Renal cortical epithelial cell (primary cell): ENCODE results near the gene LMAN1. TPM values are rescaled to one million over a fixed set of nuclear protein-coding genes. Genes with fewer than 3 reads are reported as not detected.
A peak's percentile ranks its signal among the peaks of the same experiment; 100 is the strongest.

Experiments used
- DNase-seq: peaks from one replicate; pipeline ENCODE4 v3.0.0-alpha.2; 2011; ENCODE audit warnings: low read depth
- total RNA-seq: library from RNA; depleted of rRNA; stranded (reverse); fragments of >200 nt; gene quantifications from 2 replicates; pipeline ENCODE4 v1.2.3, GENCODE V29; 2014

The LMAN1 gene
- total RNA-seq, 1 donor from 2014 or later = 131 TPM

- DNase-seq = no peak
Observed at GRCh38 chr18:59360381-59360780, 1.3 kb upstream of the LMAN1 start.

DNA sequence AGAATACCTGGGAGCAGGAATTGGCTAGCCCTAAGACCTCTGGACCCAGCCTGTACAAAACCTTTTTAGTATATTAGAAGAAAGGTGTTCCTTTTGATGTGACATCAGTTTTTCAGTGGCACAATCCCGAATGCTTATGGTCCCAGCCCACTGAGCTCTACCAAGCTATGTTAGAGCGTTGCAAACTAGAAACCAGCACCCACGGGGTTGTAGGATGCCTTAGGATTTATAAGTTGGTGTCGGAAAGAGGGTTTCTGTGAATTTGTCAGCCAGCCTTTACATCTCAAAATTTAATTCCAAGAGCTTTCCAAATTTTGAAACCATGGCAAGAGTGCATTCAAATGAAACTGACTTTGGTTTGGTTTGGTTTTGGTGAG, 499 bp upstream of the LMAN1 start:
- DNase-seq = peak; percentile 19

DNA sequence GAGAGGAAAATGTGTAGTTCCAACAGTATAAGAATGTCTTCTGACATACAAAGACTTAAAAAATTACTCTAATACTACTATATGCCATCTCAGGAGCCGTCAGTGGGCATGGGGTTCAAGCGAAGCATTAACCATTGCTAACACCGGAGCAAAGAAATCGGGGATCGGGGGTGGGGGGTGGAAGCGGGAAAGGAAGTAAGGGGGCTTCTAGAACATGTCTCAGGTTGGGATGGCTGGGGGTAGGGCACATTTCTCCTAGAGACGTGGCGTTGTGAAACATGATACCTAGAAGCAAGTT, 702 bp downstream of the LMAN1 start:
- peak; percentile 76 for DNase-seq

DNA sequence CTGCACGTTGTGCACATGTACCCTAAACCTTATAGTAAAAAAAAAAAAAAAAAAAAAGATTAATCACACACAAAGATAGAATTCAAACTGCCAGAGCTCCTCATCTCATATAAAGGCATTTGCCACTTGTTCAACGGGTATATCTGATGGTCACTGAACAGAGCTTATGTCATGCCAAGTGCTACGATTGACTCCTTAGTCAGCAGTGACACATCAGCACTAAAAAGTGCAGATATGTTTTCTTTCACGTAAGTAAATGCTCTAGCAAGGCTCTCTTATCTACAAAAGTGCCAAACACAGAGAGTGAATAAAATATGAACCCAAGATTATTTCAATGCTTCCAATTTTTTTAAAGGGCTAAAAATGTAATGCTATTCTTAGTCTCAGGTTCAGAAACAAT, 1.1 kb downstream of the LMAN1 start:
- DNase-seq = peak; percentile 78

- no peak for DNase-seq
Observed at GRCh38 chr18:59354731-59355130, 4.3 kb downstream of the LMAN1 start.

DNA sequence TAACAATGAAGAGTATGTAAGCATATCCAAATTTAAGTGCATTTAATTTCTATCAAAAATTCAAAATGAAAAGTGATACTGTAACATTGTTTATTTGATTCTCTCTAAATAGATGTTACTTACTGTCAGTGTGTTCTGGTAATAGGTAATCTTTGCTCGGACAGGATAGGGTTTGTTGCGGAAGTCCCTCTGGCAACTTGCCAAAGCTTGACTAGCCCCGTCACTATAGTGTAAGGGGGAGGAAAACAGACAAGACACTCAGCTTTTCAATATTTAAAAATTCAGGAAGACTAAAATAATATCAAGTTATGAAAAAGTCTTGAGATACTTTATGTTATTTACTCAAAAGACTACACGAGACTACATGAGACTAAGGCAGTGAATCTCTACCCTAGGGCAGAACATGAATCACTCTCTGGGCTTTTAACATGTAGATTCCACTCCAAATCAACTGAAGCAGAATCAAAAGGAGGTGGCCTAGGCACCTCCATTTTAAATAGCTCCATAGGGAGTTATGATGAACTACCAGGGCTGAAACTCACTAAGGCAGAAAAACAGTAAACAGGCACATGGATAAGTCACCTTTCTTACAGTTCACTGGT, 5.9 kb downstream of the LMAN1 start:
- no peak for DNase-seq

DNA sequence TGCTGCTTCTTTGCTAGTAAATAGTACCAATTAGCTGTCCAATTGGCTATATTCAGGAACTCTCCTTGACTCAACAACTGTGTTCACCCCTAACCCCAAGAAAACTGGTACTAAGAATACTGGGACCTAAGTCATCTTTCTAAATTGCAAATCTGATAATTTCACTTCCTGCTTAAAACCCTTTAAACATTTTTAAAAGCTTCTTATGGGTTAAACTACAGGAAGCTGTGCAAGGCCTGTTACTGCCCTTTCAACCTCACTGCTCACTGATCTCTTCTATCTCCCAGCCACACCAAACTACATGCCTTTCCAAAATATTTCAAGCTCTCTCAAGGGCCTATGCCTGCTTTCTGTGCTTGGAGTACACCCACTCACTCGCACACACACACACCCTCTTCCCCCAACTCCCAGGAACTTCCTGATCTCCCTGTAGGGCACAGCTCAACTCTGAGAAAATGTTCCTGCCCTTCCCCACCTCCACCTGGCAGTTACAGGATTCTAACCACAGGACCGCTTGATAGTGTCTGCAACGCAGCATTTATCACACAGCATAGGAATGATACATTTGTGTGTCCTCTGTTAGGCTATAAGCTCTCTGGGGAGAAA, 6.7 kb downstream of the LMAN1 start:
- no peak for DNase-seq

GRCh38 chr18:59345556-59345955, 13.5 kb downstream of the LMAN1 start:
- DNase-seq = no peak

GRCh38 chr18:59344996-59345395, 14.1 kb downstream of the LMAN1 start:
- peak; percentile 51 for DNase-seq

DNA sequence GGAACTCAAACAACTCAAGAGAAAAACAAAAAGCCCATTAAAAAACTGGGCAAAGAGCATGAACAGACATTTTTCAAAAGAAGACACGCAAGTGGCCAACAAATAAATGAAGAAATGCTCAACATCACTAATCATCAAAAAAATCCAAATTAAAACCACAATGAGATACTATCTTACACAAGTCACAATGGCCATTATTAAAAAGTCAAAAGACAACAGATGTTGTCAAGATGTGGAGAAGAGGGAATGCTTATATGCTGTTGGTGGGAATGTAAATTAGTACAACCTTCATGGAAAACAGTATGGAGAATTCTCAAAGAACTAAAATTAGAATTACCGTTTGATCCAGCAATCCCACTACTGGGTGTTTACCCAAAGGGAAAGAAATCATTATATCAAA, 15.1 kb downstream of the LMAN1 start:
- no peak for DNase-seq

DNA sequence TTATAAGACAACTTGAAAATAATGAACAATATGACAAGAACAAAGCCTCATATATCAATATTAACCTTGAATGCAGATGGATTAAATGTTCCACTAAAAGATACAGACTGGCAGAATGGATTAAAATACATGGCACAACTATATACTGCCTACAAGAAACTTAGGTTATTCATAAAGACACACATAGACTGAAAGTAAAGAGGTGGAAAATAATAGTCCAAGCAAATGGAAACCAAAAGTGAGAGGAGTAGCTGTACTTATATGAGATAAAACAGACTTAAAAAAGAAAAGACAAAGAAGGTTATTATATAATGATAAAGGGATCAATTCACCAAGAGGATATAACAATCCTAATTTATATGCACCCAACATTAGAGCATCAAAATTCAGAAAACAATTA, 18.2 kb downstream of the LMAN1 start:
- no peak for DNase-seq

- no peak for DNase-seq
Observed at GRCh38 chr18:59340312-59340711, 18.8 kb downstream of the LMAN1 start.

DNA sequence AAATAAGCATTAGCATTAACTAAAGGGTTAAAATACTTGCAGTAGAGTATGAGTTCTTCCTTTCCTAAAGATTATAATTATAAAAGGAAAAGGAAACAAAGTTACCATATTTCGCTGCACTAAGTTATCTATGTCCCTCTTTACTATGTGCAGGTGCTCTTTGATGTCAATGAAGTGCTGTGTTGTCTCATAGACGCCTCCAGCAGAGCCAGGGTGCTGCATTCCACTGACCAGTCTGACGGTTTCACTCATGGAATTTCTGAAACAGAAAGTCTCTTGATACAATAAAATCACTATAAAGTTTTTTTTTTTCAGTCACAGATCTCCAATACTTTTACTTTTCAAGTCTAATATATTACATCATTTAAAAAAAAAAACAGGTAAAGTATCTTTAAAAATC, 26.1 kb downstream of the LMAN1 start:
- no peak for DNase-seq

DNA sequence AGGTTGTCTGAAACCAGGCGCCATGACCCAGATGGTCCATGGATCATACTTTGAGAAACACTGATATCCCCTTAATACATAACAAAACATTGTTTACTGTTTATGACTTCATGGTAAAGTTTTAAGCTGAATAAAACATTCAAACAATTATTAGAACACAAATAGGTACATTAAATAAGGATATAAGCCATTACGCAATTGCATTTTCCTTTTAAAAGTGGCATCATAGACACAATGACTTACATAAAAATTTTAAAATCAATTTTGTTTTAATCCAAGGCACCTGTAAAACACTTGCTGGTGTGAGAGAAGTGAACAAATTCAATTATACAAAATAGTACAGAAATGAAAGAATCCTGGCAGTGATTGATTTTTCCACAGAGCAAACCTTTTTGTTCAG, 30.4 kb downstream of the LMAN1 start:
- no peak for DNase-seq

DNA sequence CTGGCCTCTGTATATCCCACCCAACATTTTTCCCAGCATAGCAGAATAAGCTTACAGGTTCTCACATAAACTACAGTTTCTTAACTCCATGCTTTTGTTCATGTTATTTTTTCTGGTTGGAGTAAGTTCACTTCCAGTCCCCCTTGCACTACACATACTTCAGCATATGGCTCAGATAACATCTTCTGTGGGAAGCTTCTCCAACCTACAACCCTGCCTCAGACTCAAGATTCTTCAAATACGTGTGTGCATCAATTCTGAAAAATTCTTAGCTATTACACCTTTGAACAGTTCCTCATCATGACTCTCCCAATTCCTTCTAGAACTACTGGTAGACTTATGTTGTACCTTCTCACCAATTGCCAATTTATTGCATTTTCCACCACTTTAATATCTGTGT, 33.1 kb downstream of the LMAN1 start:
- DNase-seq = no peak

- no peak for DNase-seq
Observed at GRCh38 chr18:59324623-59324971, 34.5 kb downstream of the LMAN1 start.

DNA sequence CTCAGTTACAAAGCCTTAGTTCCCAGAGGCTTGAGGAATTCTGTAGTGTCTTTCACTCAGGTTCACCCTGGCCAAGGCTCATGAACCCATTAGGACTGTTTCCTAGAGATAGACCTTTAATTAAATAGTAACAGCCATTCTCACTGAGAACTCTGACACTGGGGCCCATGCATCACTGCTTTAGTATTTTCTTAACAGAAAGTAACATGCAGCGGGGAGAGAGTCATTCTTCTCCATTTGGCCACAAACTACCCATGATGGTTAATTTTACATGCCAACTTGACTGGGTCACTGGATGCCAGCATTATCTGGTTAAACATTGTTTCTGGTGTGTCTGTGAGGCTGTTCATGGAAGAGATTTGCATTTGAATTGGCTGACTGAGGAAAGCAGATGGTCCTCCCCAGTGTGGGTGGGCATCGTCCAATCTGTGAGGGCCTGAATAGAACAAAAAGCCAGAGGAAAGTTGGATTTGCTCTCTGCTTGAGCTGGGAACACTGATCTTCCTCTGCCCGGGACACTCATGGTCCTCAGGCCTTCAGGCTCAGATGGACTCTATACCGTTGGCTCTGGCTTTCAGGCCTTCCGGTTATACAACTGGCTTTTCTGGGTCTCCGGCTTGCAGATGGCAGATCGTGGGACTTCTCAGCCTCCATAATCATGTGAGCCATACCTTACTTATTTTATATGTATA, 35.0 kb downstream of the LMAN1 start:
- DNase-seq = peak; percentile 96

DNA sequence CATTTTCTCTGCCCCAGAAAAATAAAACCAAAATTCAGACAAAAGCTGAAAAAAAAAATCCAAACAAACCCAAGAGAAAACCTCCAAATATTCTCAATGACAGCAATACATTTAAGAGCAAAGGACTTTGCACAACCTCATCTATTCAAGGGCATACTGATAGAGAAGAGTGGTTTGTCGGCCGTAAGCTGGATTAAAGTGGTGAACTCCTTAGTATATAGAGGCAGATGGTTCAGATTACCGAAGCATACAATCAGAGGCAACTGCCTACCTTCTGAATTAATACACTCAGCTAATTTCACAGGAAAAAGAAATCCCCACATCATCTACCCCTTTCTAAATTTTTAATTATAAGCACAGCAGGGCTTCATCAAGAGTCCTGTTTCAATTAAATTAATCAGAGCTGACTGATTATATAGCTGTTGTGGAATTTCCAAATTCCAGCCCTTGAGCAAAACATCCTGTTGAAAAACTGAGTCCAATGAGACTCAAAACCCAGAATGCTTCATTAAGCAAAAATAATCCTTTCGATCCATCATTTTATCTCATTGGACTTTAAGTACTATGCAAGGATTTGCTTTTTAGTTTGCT, 40.5 kb downstream of the LMAN1 start, which contains the start of gene CPLX4:
Gene CPLX4 (minus strand): TSS at position 190 of the 591 bp plus-strand sequence. CDS start 187 bp downstream, at position 3.
- no peak for DNase-seq

GRCh38 chr18:59311631-59312030, 47.4 kb downstream of the LMAN1 start:
- peak; percentile 7 for DNase-seq

DNA sequence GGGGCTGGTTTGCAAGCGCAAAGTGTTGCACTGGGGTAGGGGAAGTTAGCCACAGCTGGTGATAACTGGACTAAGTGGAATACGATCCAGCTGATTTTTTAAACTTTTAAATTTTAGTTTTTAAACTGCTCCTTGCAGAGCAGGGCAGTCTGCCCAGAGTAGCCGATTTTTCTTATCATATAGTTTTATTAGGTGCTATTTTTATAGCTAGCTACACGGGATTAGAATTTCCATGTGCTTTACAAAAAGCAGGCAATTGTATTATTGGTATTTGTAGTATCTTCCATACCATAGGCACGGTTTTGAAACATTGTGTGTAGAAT, 50.2 kb downstream of the LMAN1 start:
- no peak for DNase-seq

- peak; percentile 28 for DNase-seq
Observed at GRCh38 chr18:59308248-59308937, 50.7 kb downstream of the LMAN1 start.

DNA sequence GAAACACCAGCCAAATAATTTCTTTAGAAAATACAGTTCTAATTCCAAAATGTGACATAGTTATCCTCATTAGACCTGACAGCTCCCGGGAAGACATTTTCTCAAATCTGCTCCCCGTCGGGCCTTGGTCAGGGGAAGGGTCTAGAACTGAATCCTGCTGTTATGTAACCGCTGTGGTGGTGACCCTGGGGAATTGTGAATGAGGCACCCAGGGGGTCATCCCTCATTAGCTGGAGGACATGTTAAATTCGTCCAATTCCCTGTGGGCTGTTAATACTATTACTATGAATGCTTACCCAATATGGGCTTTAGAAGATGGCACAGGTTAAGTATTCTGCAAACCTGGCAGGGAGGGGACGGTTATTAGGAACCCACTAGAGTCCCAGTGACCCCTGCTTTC, 52.4 kb downstream of the LMAN1 start:
- no peak for DNase-seq

DNA sequence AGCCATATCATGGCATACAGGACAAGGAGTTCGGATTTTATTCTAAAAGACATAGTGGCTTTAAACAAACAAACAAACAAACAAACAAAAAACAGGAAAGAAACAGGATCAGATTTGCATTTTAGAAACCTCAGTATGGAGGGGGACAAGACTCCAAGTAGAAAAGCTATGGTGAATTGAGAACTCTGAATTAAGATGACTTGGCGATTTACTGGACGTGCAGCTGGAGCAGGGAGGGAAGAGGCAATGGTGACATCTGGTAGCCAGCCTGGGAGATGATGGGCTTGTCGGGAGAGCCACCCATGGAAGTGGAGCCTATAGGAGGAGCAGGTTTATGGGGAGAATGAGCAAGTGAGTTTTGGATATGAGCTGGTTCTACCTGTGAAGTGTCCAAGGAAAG, 53.8 kb downstream of the LMAN1 start:
- no peak for DNase-seq
